BLaER1 treated with 17β-estradiol and CSF1 and Interleukin-3, amounts not matched to agents 10 nM and 100 nM (cell line): ENCODE measurements around the gene PDCL2.

ENCODE experiments used
- H3K27ac ChIP-seq, 11 experiments: shearing (Covaris generic); formaldehyde crosslinking; 2 replicates each; pipeline ENCODE4 v1.8.1; 2022
- H3K27me3 ChIP-seq, 11 experiments: shearing (Covaris generic); formaldehyde crosslinking; 2 replicates each; pipeline ENCODE4 v1.8.1; 2022
- H3K36me3 ChIP-seq, 11 experiments: shearing (Covaris generic); formaldehyde crosslinking; 2 replicates each; pipeline ENCODE4 v1.8.1; 2022
- H3K4me1 ChIP-seq, 10 experiments: shearing (Covaris generic); formaldehyde crosslinking; 2 replicates each; pipeline ENCODE4 v1.8.1; 2022
- H3K4me2 ChIP-seq, 11 experiments: shearing (Covaris generic); formaldehyde crosslinking; 2 replicates each; pipeline ENCODE4 v1.8.1; 2022
- H3K4me3 ChIP-seq, 10 experiments: shearing (Covaris generic); formaldehyde crosslinking; 2 replicates each; pipeline ENCODE4 v1.8.1; 2022
- H3K9ac ChIP-seq, 11 experiments: shearing (Covaris generic); formaldehyde crosslinking; 2 replicates each; pipeline ENCODE4 v1.8.1; 2022
- H3K9me3 ChIP-seq, 11 experiments: shearing (Covaris generic); formaldehyde crosslinking; replicated peaks in 1 of 11; 2 replicates each; pipeline ENCODE4 v1.8.1; 2022
- H4K20me1 ChIP-seq, 11 experiments: shearing (Covaris generic); formaldehyde crosslinking; 2 replicates each; pipeline ENCODE4 v1.8.1; 2022
- Cebpa-rat ChIP-seq, 11 experiments: shearing (Covaris generic); IDR thresholded peaks; 2 replicates each; pipeline ENCODE4 v1.8.1; 2022

The PDCL2 gene

DNA sequence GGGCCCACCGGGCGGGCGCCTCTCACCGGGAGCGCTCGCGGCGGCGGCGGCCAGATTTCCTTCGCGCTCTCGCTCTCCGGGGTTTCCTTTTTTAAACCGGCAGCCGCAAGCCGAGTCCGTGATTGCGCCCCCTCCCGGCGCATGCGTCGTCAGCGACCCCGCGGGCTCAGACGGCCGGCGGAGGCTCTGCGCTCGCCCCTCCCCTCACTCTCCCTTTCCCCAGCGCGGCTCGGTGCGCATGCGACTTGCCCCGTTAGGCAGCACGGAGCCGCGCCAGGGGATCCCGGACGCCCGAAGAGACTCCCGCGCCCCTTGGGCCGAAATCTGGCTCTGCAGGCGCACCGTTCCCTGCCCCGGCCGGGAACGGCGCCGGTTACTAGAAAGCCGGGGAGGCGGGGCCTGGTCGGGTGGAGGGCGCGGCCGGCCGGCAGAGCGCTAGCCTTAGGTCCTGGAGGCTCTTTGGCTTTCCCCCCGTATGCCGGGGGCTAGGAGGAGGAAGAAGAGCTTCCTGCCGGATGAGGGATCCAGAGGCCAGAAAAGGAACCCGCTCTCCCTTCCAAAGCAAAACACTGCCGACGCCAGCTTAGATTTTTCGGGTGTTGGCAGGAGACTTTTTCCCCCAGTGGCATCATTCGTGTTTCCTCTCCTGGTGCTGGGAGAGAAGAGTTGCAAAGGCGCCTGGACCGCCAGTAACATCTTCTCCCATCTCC lies 45.1 kb downstream of the PDCL2 start, which contains the start of gene CLOCK:
Gene CLOCK (minus strand): TSS at position 154 of the 710 bp plus-strand sequence. CDS start 64,124 bp downstream, outside the sequence.
- TF ChIP-seq Cebpa-rat (IDR thresholded peaks at IDR 0.05) = no peak

DNA sequence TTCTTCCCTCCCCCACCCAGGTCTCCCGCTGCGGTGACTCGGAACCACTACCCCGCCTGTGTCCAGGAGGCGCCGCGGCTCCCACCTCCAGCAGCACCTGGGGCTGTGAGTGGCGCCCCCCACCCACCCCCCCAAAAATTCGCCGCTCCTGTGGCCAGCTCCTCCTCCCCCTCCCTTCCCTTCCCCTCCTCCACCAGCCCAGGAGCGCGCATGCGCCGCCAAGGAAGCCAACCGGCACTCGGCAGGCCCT lies 45.6 kb downstream of the PDCL2 start:
- H4K20me1 ChIP-seq = peaks cover 13 to 41% (median 30%) of the 10 kb centered on the region in 11 experiments; a peak in 19 of 22 replicates
- H3K4me2 ChIP-seq = peak overlapping the region in 2 of 11 experiments; percentile 85 to 87; a peak in 2 of 22 replicates
- H3K36me3 ChIP-seq = peaks cover 0 to 7% (median 0%) of the 10 kb centered on the region in 11 experiments; a peak in 4 of 22 replicates
- peaks cover 26 to 41% (median 32%) of the 10 kb centered on the region in 10 experiments for H3K4me1 ChIP-seq
- H3K4me3 ChIP-seq = peak overlapping the region; percentile 56 to 92 (median 82)
- no peaks in the 10 kb centered on the region for H3K27me3 ChIP-seq
- TF ChIP-seq Cebpa-rat (IDR thresholded peaks at IDR 0.05) = no peak
- peak overlapping the region; percentile 80 to 96 (median 94) for H3K27ac ChIP-seq
- no peaks in the 10 kb centered on the region for H3K9me3 ChIP-seq
- peak overlapping the region; percentile 91 to 96 (median 95) for H3K9ac ChIP-seq

More for the DNA sequence above, 45.1 kb downstream of the PDCL2 start, which contains the start of gene CLOCK:
- peaks cover 13 to 36% (median 29%) of the 10 kb centered on the region in 11 experiments; a peak in 19 of 22 replicates for H4K20me1 ChIP-seq
- H3K9ac ChIP-seq = peak within 1 kb of the TSS; percentile 91 to 96 (median 95)
- peak within 1 kb of the TSS; percentile 56 to 92 (median 82) for H3K4me3 ChIP-seq
- H3K4me2 ChIP-seq = peak within 1 kb of the TSS; percentile 85 to 98 (median 88)
- H3K4me1 ChIP-seq = peaks cover 26 to 41% (median 32%) of the 10 kb centered on the region in 10 experiments
- no peaks in the 10 kb centered on the region for H3K27me3 ChIP-seq
- H3K9me3 ChIP-seq = peaks cover 1 to 4% (median 3%) of the 10 kb centered on the region in 11 experiments; a peak in 14 of 22 replicates
- H3K36me3 ChIP-seq = peaks cover 0 to 7% (median 0%) of the 10 kb centered on the region in 11 experiments; a peak in 4 of 22 replicates
- H3K27ac ChIP-seq = peak within 1 kb of the TSS; percentile 80 to 96 (median 94)

DNA sequence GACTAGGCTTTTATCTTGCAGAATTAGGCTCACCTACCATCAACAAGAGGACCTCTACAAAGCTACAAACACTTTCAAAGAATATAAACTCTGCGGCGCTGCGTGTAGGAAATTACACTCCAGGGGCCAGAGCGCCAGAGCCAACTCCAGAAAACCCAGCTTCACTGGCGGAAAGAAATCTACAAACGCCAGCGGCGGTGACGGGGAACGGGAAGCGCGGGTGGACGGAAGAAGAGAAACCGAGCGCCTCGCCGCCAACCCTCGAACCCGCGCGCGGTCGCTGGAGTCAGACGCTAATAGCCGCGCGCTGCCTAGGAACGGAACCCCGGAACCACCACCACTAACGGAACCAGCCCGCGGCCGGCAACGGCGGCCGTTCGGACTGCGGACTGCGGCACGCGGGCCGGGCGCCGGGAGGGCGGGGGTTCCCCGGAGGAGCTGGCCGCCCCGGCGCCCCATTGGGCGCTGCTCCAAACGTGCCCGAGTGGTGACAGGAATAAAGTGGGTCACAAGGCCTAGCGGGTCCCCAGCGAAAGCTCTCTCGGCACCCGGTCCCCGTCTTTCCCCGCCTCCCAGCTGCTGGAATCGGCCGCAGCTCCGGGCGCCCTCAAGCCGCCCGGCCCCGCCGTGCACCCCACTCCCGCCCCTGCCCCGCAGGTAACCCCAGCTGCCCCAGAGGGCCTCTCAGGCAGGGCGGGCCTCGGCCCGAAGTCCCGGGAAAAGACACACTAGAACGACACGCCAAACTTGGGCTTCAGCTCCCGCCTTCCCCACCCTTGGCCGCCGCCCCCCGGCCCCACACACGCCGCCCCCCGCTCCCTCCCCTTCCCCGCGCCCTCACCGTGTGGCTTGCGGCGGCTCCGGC lies 46.2 kb downstream of the PDCL2 start:
- H3K4me2 ChIP-seq = peak overlapping the region; percentile 72 to 95 (median 82)
- peak overlapping the region; percentile 91 to 96 (median 95) for H3K9ac ChIP-seq
- H3K4me3 ChIP-seq = peak overlapping the region; percentile 56 to 92 (median 82)
- peaks cover 0 to 7% (median 0%) of the 10 kb centered on the region in 11 experiments; a peak in 5 of 22 replicates for H3K36me3 ChIP-seq
- no peaks in the 10 kb centered on the region for H3K27me3 ChIP-seq
- H3K9me3 ChIP-seq = no peaks in the 10 kb centered on the region
- peak overlapping the region; percentile 80 to 96 (median 94) for H3K27ac ChIP-seq
- H3K4me1 ChIP-seq = peaks cover 26 to 41% (median 32%) of the 10 kb centered on the region in 10 experiments
- H4K20me1 ChIP-seq = peaks cover 13 to 44% (median 32%) of the 10 kb centered on the region in 11 experiments; a peak in 19 of 22 replicates
- no peak for TF ChIP-seq Cebpa-rat (IDR thresholded peaks at IDR 0.05)

DNA sequence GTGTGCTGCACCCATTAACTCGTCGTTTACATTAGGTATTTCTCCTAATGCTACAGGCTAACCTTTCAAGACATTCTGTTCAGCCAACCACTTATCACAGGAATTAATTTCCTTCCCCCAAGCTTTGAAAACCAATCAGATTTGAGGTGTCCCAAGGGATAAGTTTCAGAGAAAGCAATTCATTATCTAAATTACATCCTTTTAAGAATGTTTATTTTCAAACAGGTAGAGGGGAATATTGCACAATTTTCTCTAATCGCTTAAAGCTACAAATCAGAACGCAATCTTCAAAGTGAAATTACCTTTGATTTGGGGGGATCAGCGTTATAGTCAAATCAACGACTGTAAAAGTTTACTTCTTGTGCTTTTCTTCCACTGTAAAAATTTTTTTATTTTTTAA lies 46.9 kb downstream of the PDCL2 start:
- Histone ChIP-seq H4K20me1 (peaks cover 13 to 48% (median 32%) of the 10 kb centered on the region in 11 experiments; a peak in 19 of 22 replicates), H3K4me2 (peak overlapping the region; percentile 72 to 95 (median 82)), H3K4me1 (peaks cover 26 to 41% (median 32%) of the 10 kb centered on the region in 10 experiments), H3K4me3 (peak overlapping the region; percentile 56 to 92 (median 82)), H3K9me3 (no peaks in the 10 kb centered on the region), H3K27ac (peak overlapping the region; percentile 80 to 96 (median 94)), H3K27me3 (no peaks in the 10 kb centered on the region), H3K9ac (peak overlapping the region; percentile 91 to 96 (median 95)), H3K36me3 (peaks cover 0 to 13% (median 5%) of the 10 kb centered on the region in 11 experiments; a peak in 12 of 22 replicates)
- TF ChIP-seq Cebpa-rat (IDR thresholded peaks at IDR 0.05) = no peak

DNA sequence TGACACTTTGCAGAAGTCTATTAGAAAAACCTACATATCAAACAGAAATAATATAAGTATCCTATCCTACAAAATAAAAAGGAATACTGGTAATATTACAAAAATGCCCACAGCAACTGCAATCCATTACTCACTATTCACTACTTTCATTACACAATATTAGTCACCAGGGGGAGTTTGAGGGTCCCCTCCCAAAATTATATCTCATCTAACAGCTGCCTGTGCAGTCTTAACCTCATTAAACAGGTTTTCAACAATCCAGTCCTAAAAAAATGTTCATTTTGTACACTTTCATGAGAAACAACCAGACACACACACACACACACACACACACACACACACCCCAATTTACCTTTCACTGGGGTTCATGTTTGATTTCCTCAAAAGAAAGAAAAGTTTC lies 48.2 kb downstream of the PDCL2 start:
- peak overlapping the region in 2 of 11 experiments; percentile 95 to 96; a peak in 3 of 22 replicates for H3K9ac ChIP-seq
- no peaks in the 10 kb centered on the region for H3K27me3 ChIP-seq
- H3K4me1 ChIP-seq = peaks cover 26 to 41% (median 33%) of the 10 kb centered on the region in 10 experiments
- no peak for TF ChIP-seq Cebpa-rat (IDR thresholded peaks at IDR 0.05)
- H3K9me3 ChIP-seq = peaks cover 0 to 6% (median 5%) of the 10 kb centered on the region in 11 experiments; a peak in 11 of 22 replicates
- H4K20me1 ChIP-seq = peaks cover 13 to 48% (median 32%) of the 10 kb centered on the region in 11 experiments; a peak in 19 of 22 replicates
- H3K4me3 ChIP-seq = no peak overlapping the region
- peaks cover 4 to 16% (median 9%) of the 10 kb centered on the region in 11 experiments; a peak in 13 of 22 replicates for H3K36me3 ChIP-seq
- no peak overlapping the region for H3K27ac ChIP-seq
- H3K4me2 ChIP-seq = peak overlapping the region in 10 of 11 experiments; percentile 9 to 95 (median 82); a peak in 17 of 22 replicates

DNA sequence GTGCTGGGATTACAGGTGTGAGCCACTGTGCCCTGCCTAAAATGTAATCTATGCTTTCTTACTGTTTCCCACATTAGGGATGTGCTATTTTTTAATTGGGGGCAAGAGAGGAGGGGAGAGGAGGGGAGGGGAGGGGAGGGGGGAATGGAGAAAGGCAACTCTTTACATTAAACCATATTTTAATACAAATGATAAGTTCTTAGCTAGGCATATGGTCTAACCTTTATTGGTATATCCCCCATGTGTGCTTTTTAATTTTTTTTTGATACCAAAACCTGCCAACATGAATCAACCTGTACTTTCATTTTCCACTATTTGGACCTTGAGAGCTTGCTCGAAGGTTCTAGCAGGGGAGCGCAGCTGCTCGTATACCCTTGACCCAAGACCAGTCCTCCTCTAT lies 51.8 kb downstream of the PDCL2 start:
- H4K20me1 ChIP-seq = peaks cover 13 to 51% (median 30%) of the 10 kb centered on the region in 11 experiments; a peak in 19 of 22 replicates
- no peak overlapping the region for H3K4me3 ChIP-seq
- no peaks in the 10 kb centered on the region for H3K27me3 ChIP-seq
- H3K9ac ChIP-seq = no peak overlapping the region
- peaks cover 8 to 48% (median 26%) of the 10 kb centered on the region in 11 experiments; a peak in 21 of 22 replicates for H3K36me3 ChIP-seq
- TF ChIP-seq Cebpa-rat (IDR thresholded peaks at IDR 0.05) = no peak
- peaks cover 12 to 27% (median 20%) of the 10 kb centered on the region in 10 experiments; a peak in 19 of 20 replicates for H3K4me1 ChIP-seq
- H3K4me2 ChIP-seq = no peak overlapping the region
- H3K27ac ChIP-seq = no peak overlapping the region
- peaks cover 13 to 40% (median 38%) of the 10 kb centered on the region in 11 experiments; a peak in 20 of 22 replicates for H3K9me3 ChIP-seq

DNA sequence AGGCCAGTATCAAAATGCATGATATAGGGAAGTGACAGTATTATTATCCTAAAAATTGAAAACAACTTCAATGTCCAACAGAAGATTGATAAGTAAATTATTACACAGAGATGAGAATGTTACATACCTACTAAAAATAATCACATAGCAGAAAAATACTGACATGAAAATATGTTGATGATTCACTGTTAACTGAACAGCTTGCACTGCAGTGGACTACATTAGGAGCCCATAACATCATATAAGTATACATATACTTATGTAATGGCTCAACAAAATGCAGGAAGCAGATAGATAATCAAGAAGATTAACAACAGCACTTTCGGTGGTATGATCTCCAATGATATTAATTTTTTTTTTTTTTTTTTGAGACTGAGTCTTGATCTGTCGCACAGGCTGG lies 52.4 kb downstream of the PDCL2 start:
- TF ChIP-seq Cebpa-rat (IDR thresholded peaks at IDR 0.05) = no peak
- Histone ChIP-seq H3K4me1 (peaks cover 6 to 21% (median 14%) of the 10 kb centered on the region in 10 experiments; a peak in 19 of 20 replicates), H3K27ac (no peak overlapping the region), H4K20me1 (peaks cover 13 to 45% (median 26%) of the 10 kb centered on the region in 11 experiments; a peak in 19 of 22 replicates), H3K9ac (no peak overlapping the region), H3K4me2 (no peak overlapping the region), H3K36me3 (peaks cover 14 to 54% (median 28%) of the 10 kb centered on the region in 11 experiments), H3K9me3 (peaks cover 19 to 46% (median 44%) of the 10 kb centered on the region in 11 experiments), H3K4me3 (no peak overlapping the region), H3K27me3 (no peaks in the 10 kb centered on the region)

DNA sequence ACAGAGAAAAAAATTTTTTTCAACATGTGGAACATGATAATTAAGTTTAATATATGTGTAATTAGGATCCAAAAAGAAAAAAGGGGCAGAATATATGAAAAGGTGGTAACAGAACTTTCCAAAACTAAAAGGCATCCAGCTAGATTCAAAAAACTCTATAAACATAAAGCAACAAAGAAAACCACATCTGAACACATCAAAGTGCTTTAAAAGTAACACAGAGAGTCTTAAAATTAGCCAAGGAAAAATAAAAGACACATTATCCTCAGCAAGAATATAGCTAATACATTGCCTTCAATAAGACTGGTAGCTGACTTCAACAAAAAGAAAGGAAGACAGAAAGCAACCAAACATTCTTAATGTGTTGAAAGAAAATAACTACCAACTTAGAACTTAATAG lies 53.5 kb downstream of the PDCL2 start:
- H3K4me1 ChIP-seq = peaks cover 0 to 10% (median 4%) of the 10 kb centered on the region in 10 experiments; a peak in 11 of 20 replicates
- H3K27ac ChIP-seq = no peak overlapping the region

More for the DNA sequence above, 53.5 kb downstream of the PDCL2 start:
- Histone ChIP-seq H3K4me2 (no peak overlapping the region), H3K36me3 (peaks cover 26 to 65% (median 39%) of the 10 kb centered on the region in 11 experiments), H3K9ac (no peak overlapping the region), H3K9me3 (peaks cover 30 to 57% (median 55%) of the 10 kb centered on the region in 11 experiments), H4K20me1 (peaks cover 6 to 34% (median 16%) of the 10 kb centered on the region in 11 experiments; a peak in 18 of 22 replicates), H3K4me3 (no peak overlapping the region), H3K27me3 (no peaks in the 10 kb centered on the region)
- TF ChIP-seq Cebpa-rat (IDR thresholded peaks at IDR 0.05) = no peak
